Naive thymus-derived CD8-positive, alpha-beta T cell (primary cell): ENCODE results near the gene ADARB2. TPM values are rescaled to one million over a fixed set of nuclear protein-coding genes. Genes with fewer than 3 reads are reported as not detected.
A peak's percentile ranks its signal among the peaks of the same experiment; 100 is the strongest.

Source experiments
- ATAC-seq, 2 donors: fragments of 150-1000 bp; cut with Tn5 transposase in 1 of 2; sonication (Bioruptor Pico), chemical (Tn5 transposase) in 1 of 2; 1 replicate in 1 of 2; 2 replicates in 1 of 2; pipeline ENCODE4 v1.10.0; 2021; ENCODE audit warnings: mild to moderate bottlenecking in 2 of 2, moderate library complexity in 2 of 2
- POLR2A ChIA-PET: fragments of 350-600 bp; sonication (Branson Sonifier 250); formaldehyde crosslinking; loops from one replicate; lab custom pipeline; 2021; ENCODE audit warnings: antibody characterized with exemption; lab: Charles Lee
- DNase-seq, 10 donors: peaks; one replicate each; pipeline versions ENCODE4 v3.0.0 to v3.0.0-alpha.2; 2020 to 2022
- H3K27ac Mint-ChIP-seq, 10 donors: one replicate each; pipeline ENCODE4 v1.8.0; 2020 to 2022; ENCODE audit warnings: mild to moderate bottlenecking in 10 of 10, mixed read lengths in 10 of 10, moderate library complexity in 4 of 10, inconsistent platforms in 1 of 10
- H3K27me3 Mint-ChIP-seq, 5 donors: one replicate each; pipeline ENCODE4 v1.8.0; 2021 to 2022; ENCODE audit warnings: mixed read lengths in 5 of 5
- H3K36me3 Mint-ChIP-seq, 3 donors: one replicate each; pipeline ENCODE4 v1.8.0; 2020 to 2022; ENCODE audit warnings: mixed read lengths in 3 of 3, mild to moderate bottlenecking in 2 of 3, inconsistent platforms in 1 of 3
- H3K4me1 Mint-ChIP-seq, 4 donors: one replicate each; pipeline ENCODE4 v1.8.0; 2021 to 2022; ENCODE audit warnings: mixed read lengths in 4 of 4
- H3K4me3 Mint-ChIP-seq, 10 donors: one replicate each; pipeline ENCODE4 v1.8.0; 2020 to 2022; ENCODE audit warnings: mild to moderate bottlenecking in 10 of 10, mixed read lengths in 10 of 10, moderate library complexity in 6 of 10, inconsistent platforms in 1 of 10
- H3K9me3 Mint-ChIP-seq, 9 donors: one replicate each; pipeline ENCODE4 v1.8.0; 2020 to 2022; ENCODE audit warnings: mixed read lengths in 9 of 9, mild to moderate bottlenecking in 3 of 9, inconsistent platforms in 1 of 9, moderate library complexity in 1 of 9
- polyA plus RNA-seq, 3 donors: library from polyadenylated mRNA; unstranded; fragments of 300-500 nt; fragmentation: Illumina TruSeq; gene quantifications; one replicate each; pipeline ENCODE4 v1.2.3, GENCODE V29; 2021
- total RNA-seq, 8 experiments: library from RNA in 2 of 8; stranded (reverse) in 2 of 8; gene quantifications; one replicate each; pipeline ENCODE4 v1.2.3 and lab custom pipeline; 2021 to 2026

Gene ADARB2
- total and polyA plus RNA-seq, 5 experiments from 2014 or later: not detected

GRCh38 chr10:1377231-1377630, 360.1 kb downstream of the ADARB2 start:
- peak overlapping the region in 1 of 10 donors; percentile 50 for H3K27ac Mint-ChIP-seq
- no peak overlapping the region for H3K4me3 Mint-ChIP-seq
- H3K9me3 Mint-ChIP-seq: peaks cover 0 to 2% (median 0%) of the 10 kb centered on the region in 9 donors
- DNase-seq (peak in 1 of 10 donors; percentile 11), ATAC-seq (no peak)
- H3K27me3 Mint-ChIP-seq: peaks cover 32 to 56% (median 42%) of the 10 kb centered on the region in 5 donors
- peaks cover 0 to 2% (median 0%) of the 10 kb centered on the region in 3 donors for H3K36me3 Mint-ChIP-seq
- POLR2A ChIA-PET: no interaction called here
- H3K4me1 Mint-ChIP-seq: peaks cover 0 to 4% (median 0%) of the 10 kb centered on the region in 4 donors

- DNase-seq (peak in 1 of 10 donors; percentile 8), ATAC-seq (no peak)
- no peak overlapping the region for H3K4me3 Mint-ChIP-seq
Observed at GRCh38 chr10:1376384-1376945, 360.9 kb downstream of the ADARB2 start.

GRCh38 chr10:1375346-1376170, 361.8 kb downstream of the ADARB2 start:
- H3K4me1 Mint-ChIP-seq: peaks cover 0 to 4% (median 0%) of the 10 kb centered on the region in 4 donors
- POLR2A ChIA-PET: no interaction called here
- H3K27ac Mint-ChIP-seq: peak overlapping the region in 1 of 10 donors; percentile 31
- H3K9me3 Mint-ChIP-seq: peaks cover 0 to 2% (median 0%) of the 10 kb centered on the region in 9 donors
- peaks cover 0 to 2% (median 0%) of the 10 kb centered on the region in 3 donors for H3K36me3 Mint-ChIP-seq
- peaks cover 25 to 50% (median 35%) of the 10 kb centered on the region in 5 donors for H3K27me3 Mint-ChIP-seq
- ATAC-seq: no peak
- no peak overlapping the region for H3K4me3 Mint-ChIP-seq
- peak in 1 of 10 donors; percentile 18 for DNase-seq

More at GRCh38 chr10:1376384-1376945, 360.9 kb downstream of the ADARB2 start:
- H3K9me3 Mint-ChIP-seq: peaks cover 0 to 2% (median 0%) of the 10 kb centered on the region in 9 donors
- H3K36me3 Mint-ChIP-seq: peaks cover 0 to 2% (median 0%) of the 10 kb centered on the region in 3 donors
- peaks cover 0 to 4% (median 0%) of the 10 kb centered on the region in 4 donors for H3K4me1 Mint-ChIP-seq
- no peak overlapping the region for H3K27ac Mint-ChIP-seq
- peaks cover 29 to 55% (median 39%) of the 10 kb centered on the region in 5 donors for H3K27me3 Mint-ChIP-seq
- POLR2A ChIA-PET: no interaction called here

DNA sequence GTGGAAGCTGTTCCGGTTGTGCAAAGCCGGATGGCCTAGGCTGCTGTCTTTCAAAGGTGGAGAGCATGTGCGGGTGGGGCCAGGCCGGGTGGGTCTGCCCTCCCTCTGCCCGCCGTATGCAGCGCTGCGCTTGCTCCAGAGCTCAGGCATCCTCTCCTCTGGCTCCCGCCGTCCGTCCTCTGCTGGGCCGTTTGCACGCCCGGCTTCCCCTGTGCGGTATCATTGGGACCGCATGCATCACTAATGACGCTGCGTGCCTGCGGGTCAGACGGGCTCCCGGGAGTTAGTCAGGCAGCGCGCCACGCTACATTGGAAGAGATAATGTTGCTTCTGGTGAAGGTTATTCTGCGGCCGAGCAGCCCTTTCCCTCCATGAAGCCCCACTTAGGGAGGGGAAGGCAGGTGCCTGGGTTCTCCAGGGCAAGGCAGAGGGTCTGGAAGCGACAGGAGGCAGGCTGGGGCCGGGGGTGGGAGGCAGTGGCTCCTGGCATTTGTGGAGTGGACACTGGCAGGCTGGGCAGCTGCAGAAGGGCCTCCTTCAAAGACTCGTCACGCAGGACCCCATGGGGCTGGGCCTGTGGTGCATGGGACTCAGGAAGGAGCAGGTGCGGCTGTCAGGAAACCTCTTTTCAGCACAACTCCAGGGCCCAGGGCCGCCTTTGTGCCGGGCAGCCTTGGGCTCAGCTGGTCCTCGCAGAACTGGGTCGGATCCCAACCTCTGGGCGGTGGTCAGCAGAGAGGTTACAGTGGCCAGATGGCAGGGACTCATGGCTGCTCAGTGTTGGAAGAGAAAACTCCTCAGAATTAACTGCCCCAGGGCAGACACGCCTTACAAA, 362.6 kb downstream of the ADARB2 start:
- Mint-ChIP-seq H3K36me3 (peaks cover 0 to 2% (median 0%) of the 10 kb centered on the region in 3 donors), H3K27me3 (peaks cover 31 to 50% (median 38%) of the 10 kb centered on the region in 5 donors), H3K4me1 (peaks cover 0 to 4% (median 0%) of the 10 kb centered on the region in 4 donors), H3K27ac (peak overlapping the region in 1 of 10 donors; percentile 21), H3K4me3 (no peak overlapping the region), H3K9me3 (peaks cover 0 to 2% (median 0%) of the 10 kb centered on the region in 9 donors)
- POLR2A ChIA-PET: no interaction called here
- peak in 1 of 10 donors; percentile 45 for DNase-seq
- no peak for ATAC-seq

- no peak for DNase-seq
- Mint-ChIP-seq H3K4me3 (no peak overlapping the region), H3K4me1 (peaks cover 0 to 2% (median under 1%) of the 10 kb centered on the region in 4 donors), H3K36me3 (peaks cover 0 to 2% (median 0%) of the 10 kb centered on the region in 3 donors), H3K27ac (no peak overlapping the region), H3K27me3 (peaks cover 21 to 48% (median 35%) of the 10 kb centered on the region in 5 donors), H3K9me3 (peaks cover 0 to 2% (median 0%) of the 10 kb centered on the region in 9 donors)
- no peak for ATAC-seq
- POLR2A ChIA-PET: no interaction called here
Observed at GRCh38 chr10:1373287-1373686, 364.0 kb downstream of the ADARB2 start.

- Mint-ChIP-seq H3K36me3 (no peaks in the 10 kb centered on the region), H3K4me1 (peaks cover 0 to 2% (median under 1%) of the 10 kb centered on the region in 4 donors), H3K9me3 (peaks cover 0 to under 1% (median 0%) of the 10 kb centered on the region in 9 donors), H3K4me3 (no peak overlapping the region), H3K27me3 (peaks cover 13 to 41% (median 28%) of the 10 kb centered on the region in 5 donors), H3K27ac (no peak overlapping the region)
- DNase-seq: no peak
- ATAC-seq: no peak
- POLR2A ChIA-PET: interaction anchor here (0.6 kb wide), 1 partner anchor 280 kb away, joined by 3 read pairs; no protein-coding TSS in a partner anchor
Observed at GRCh38 chr10:1372212-1372611, 365.1 kb downstream of the ADARB2 start.

- Mint-ChIP-seq H3K36me3 (no peaks in the 10 kb centered on the region), H3K27ac (peak overlapping the region in 1 of 10 donors; percentile 55), H3K9me3 (no peaks in the 10 kb centered on the region), H3K27me3 (peaks cover 13 to 41% (median 23%) of the 10 kb centered on the region in 5 donors), H3K4me3 (no peak overlapping the region), H3K4me1 (peaks cover 0 to 2% (median 0%) of the 10 kb centered on the region in 4 donors)
- DNase-seq (no peak), ATAC-seq (no peak)
- POLR2A ChIA-PET: no interaction called here
Observed at GRCh38 chr10:1370298-1370697, 367.0 kb downstream of the ADARB2 start.

DNA sequence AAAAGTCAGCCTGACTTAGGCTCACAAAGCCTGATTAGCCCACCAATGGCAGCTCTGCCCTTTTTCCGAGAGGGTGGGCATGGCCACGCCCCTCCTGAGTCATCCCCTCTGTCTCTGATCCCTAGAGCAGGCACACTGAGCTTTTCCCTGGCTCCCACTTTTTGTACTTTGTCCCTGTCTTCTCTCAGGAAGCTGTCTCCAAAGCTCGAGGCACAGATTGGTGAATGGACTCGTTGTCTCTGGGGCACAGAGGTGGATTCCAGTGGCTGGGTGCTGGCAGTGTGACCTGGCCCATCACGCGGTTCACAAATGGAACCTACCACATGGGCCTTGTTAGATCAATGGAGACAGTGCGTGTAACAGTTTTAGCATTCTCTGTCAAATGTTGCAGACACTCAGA, 367.7 kb downstream of the ADARB2 start:
- ATAC-seq (no peak), DNase-seq (no peak)
- H3K27ac Mint-ChIP-seq: peak overlapping the region in 2 of 10 donors; percentile 15 to 55
- H3K9me3 Mint-ChIP-seq: peaks cover 0 to 3% (median 0%) of the 10 kb centered on the region in 9 donors
- no peak overlapping the region for H3K4me3 Mint-ChIP-seq
- H3K27me3 Mint-ChIP-seq: peaks cover 13 to 47% (median 26%) of the 10 kb centered on the region in 5 donors
- no peaks in the 10 kb centered on the region for H3K36me3 Mint-ChIP-seq
- peaks cover 0 to 2% (median 0%) of the 10 kb centered on the region in 4 donors for H3K4me1 Mint-ChIP-seq
- POLR2A ChIA-PET: no interaction called here

DNA sequence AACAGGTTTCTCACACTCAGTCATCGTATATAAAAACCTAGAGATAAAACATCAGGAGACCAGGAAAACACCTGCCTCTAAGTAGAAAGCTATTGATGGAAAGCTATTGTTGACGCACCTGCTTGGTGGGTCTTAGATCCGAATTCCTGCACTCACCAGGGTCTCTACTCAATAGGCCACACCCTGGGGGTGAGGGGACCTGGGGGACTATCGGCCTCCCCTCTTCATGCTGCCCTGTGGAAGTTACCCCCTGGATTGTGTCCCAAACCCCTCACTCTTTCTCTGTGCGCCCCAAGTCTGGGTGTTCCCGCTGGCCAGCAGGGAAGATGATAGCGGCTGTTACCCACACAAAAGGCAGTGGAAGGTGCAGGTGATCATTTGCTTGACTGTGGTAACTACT, 368.1 kb downstream of the ADARB2 start:
- Mint-ChIP-seq H3K9me3 (peaks cover 0 to 3% (median 0%) of the 10 kb centered on the region in 9 donors), H3K27me3 (peaks cover 13 to 52% (median 26%) of the 10 kb centered on the region in 5 donors), H3K4me1 (peaks cover 0 to 2% (median 0%) of the 10 kb centered on the region in 4 donors), H3K27ac (no peak overlapping the region), H3K36me3 (no peaks in the 10 kb centered on the region), H3K4me3 (no peak overlapping the region)
- no peak for DNase-seq
- POLR2A ChIA-PET: no interaction called here
- no peak for ATAC-seq

- Mint-ChIP-seq H3K4me3 (no peak overlapping the region), H3K9me3 (peaks cover 0 to 3% (median 0%) of the 10 kb centered on the region in 9 donors), H3K36me3 (no peaks in the 10 kb centered on the region), H3K27ac (no peak overlapping the region), H3K4me1 (peaks cover 0 to 2% (median 0%) of the 10 kb centered on the region in 4 donors), H3K27me3 (peaks cover 13 to 53% (median 26%) of the 10 kb centered on the region in 5 donors)
- peak in 2 of 10 donors; percentile 10 to 21 for DNase-seq
- POLR2A ChIA-PET: no interaction called here
- ATAC-seq: peak; percentile 46 to 54
Observed at GRCh38 chr10:1368842-1369171, 368.5 kb downstream of the ADARB2 start.

GRCh38 chr10:1367938-1368841, 369.1 kb downstream of the ADARB2 start:
- H3K9me3 Mint-ChIP-seq: peaks cover 0 to 3% (median 0%) of the 10 kb centered on the region in 9 donors
- peak overlapping the region in 1 of 10 donors; percentile 34 for H3K27ac Mint-ChIP-seq
- H3K4me3 Mint-ChIP-seq: no peak overlapping the region
- H3K27me3 Mint-ChIP-seq: peaks cover 13 to 53% (median 26%) of the 10 kb centered on the region in 5 donors
- H3K36me3 Mint-ChIP-seq: no peaks in the 10 kb centered on the region
- peaks cover 0 to 2% (median 0%) of the 10 kb centered on the region in 4 donors for H3K4me1 Mint-ChIP-seq
- POLR2A ChIA-PET: no interaction called here
- ATAC-seq: no peak
- DNase-seq: no peak
